Measurements from ENCODE around the gene ZNF541. TPM values are rescaled to one million over a fixed set of nuclear protein-coding genes. Genes with fewer than 3 reads are reported as not detected.

Gene ZNF541
- total and polyA plus RNA-seq, 2 donors (not counting 3 experiments of a cell fraction or from before 2014, with no cell fraction given) = 0.03 to 0.13 TPM

DNA sequence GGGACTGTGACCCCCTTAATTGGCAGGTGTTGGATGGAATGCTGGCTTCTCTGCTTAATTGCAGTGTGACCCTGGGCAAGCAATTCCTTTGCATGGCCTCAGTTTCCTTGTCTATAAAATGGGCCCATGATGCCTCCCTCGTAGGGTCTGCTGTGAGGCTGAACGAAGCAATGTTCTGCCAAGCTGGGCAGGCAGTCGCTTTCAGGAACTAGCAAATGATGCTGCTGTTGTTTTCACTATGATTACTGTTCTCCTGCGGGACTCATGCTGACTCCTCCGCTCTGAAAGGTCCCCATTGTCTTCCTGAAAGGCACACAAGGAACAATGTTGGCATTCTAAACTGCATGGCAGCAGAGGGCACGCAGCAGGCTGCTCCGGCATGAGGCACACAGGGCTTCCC is 42.8 kb upstream of the ZNF541 start:
- intact Hi-C loops (cut with micrococcal nuclease) = no loop called here
- Histone ChIP-seq H3K9me1 (replicated peaks; ENCODE audit: control insufficient read depth, extremely low read depth, insufficient read depth, low read length) (no peaks in the 10 kb centered on the region), H2AFZ (ENCODE audit: low read depth, low read length) (no peak overlapping the region), H3K27me3 (ENCODE audit: control insufficient read depth in 2 of 2, insufficient read depth in 2 of 2, low read length in 2 of 2) (no peaks in the 10 kb centered on the region), H3K27ac (ENCODE audit: insufficient read depth, low read depth, low read length) (no peak overlapping the region), H3K9ac (replicated peaks; ENCODE audit: extremely low read depth, insufficient read depth, low read length) (no peak overlapping the region), H3K79me2 (ENCODE audit: control insufficient read depth, insufficient read depth, low read length) (peaks cover 99% of the 10 kb centered on the region), H3K4me3 (replicated peaks in 1 of 3; ENCODE audit: insufficient read depth in 1 of 3, low read depth in 1 of 3, low read length in 3 of 3) (no peak overlapping the region), H3K36me3 (ENCODE audit: control insufficient read depth in 2 of 2, extremely low read depth in 1 of 2, insufficient read depth in 2 of 2, low read length in 2 of 2) (peaks cover 0 to 7% of the 10 kb centered on the region in 2 experiments), H4K20me1 (replicated peaks; ENCODE audit: control insufficient read depth, extremely low read depth, insufficient read depth, low read length) (peaks cover 5% of the 10 kb centered on the region), H3K4me1 (ENCODE audit: control insufficient read depth, extremely low read depth, insufficient read depth, low read length) (peaks cover 23% of the 10 kb centered on the region), H3K9me3 (replicated peaks; ENCODE audit: control insufficient read depth, insufficient read depth, low read length) (no peaks in the 10 kb centered on the region), H3K4me2 (ENCODE audit: insufficient read depth, low read length) (no peak overlapping the region)
- DNase-seq (ENCODE audit: low read depth, low spot score) = no peak
- CTCF ChIA-PET = interaction anchor here (0.7 kb wide), 1 partner anchor 27 kb away, joined by 3 read pairs; no protein-coding TSS in a partner anchor
- POLR2A ChIA-PET = no interaction called here
- FAIRE-seq = no peak
- no TSS peak for BruUV-seq (replicated peaks)
- TF ChIP-seq CTCF (IDR thresholded peaks at IDR 0.05; ENCODE audit: extremely low read depth in 1 of 2, insufficient read depth in 1 of 2, low read depth in 1 of 2, low read length in 2 of 2) = no peak
- no peak for TF ChIP-seq POLR2A (IDR thresholded peaks at IDR 0.05; ENCODE audit: low read depth, low read length)
- TF ChIP-seq EZH2 (IDR thresholded peaks at IDR 0.05; ENCODE audit: borderline replicate concordance, low read depth, low read length, severe bottlenecking) = no peak
- TF ChIP-seq, protein P1, sequence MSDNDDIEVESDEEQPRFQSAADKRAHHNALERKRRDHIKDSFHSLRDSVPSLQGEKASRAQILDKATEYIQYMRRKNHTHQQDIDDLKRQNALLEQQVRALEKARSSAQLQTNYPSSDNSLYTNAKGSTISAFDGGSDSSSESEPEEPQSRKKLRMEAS (IDR thresholded peaks at IDR 0.05; ENCODE audit: insufficient read depth, insufficient read length) = no peak
- TF ChIP-seq MYC (IDR thresholded peaks at IDR 0.05; ENCODE audit: low read depth, low read length) = no peak
- no peak for TF ChIP-seq FOS (IDR thresholded peaks at IDR 0.05; ENCODE audit: borderline replicate concordance, insufficient read depth, low read length)
- no peak for TF ChIP-seq GATA2 (IDR thresholded peaks at IDR 0.05; ENCODE audit: insufficient read depth, insufficient read length, low read depth, low read length)
- TF ChIP-seq JUN (IDR thresholded peaks at IDR 0.05; ENCODE audit: borderline replicate concordance, insufficient read depth, insufficient read length, low read depth) = no peak
- TF ChIP-seq POLR2AphosphoS5 (IDR thresholded peaks at IDR 0.05; ENCODE audit: insufficient read depth, low read depth, low read length) = no peak
- dilution Hi-C loops (cut with MboI; ENCODE audit: extremely low pct_ligation_motif_present, low sequenced_read_pairs) = no loop called here
